Thoracic aorta (tissue), 2 donors: Measurements from ENCODE around the gene DNAAF5. TPM values are rescaled to one million over a fixed set of nuclear protein-coding genes. Genes with fewer than 3 reads are reported as not detected.

Experiments used
- ATAC-seq: fragments of 150-250 bp; one replicate; pipeline ENCODE4 v1.8.0; 2017; ENCODE audit warnings: low read depth; ENCODE audit not compliant: insufficient number of reproducible peaks, low FRiP score
- DNase-seq: peaks from one replicate; pipeline ENCODE4 v3.0.0-alpha.2; 2020; ENCODE audit warnings: low spot score
- H3K27ac ChIP-seq, 2 donors: fragments of 200-600 bp; sonication (generic); 1 replicate in 1 of 2; 2 replicates in 1 of 2; pipeline ENCODE4 v1.5.1; 2016; ENCODE audit warnings: mild to moderate bottlenecking in 2 of 2, moderate library complexity in 2 of 2
- H3K27me3 ChIP-seq: fragments of 200-600 bp; sonication (generic); replicated peaks from 2 replicates; pipeline ENCODE4 v1.6.0; 2016; ENCODE audit warnings: mild to moderate bottlenecking; ENCODE audit not compliant: insufficient read depth
- H3K36me3 ChIP-seq: fragments of 200-600 bp; sonication (generic); one replicate; pipeline ENCODE4 v1.5.1; 2016
- H3K4me1 ChIP-seq, 2 donors: fragments of 200-600 bp; sonication (generic); 1 replicate in 1 of 2; 2 replicates in 1 of 2; pipeline versions ENCODE4 v1.5.1 to v1.6.0; 2016; ENCODE audit warnings: low read depth in 2 of 2, mild to moderate bottlenecking in 1 of 2; ENCODE audit not compliant: control insufficient read depth in 1 of 2
- H3K4me3 ChIP-seq: fragments of 200-600 bp; sonication (generic); 2 replicates; pipeline ENCODE4 v1.5.1; 2016; ENCODE audit warnings: mild to moderate bottlenecking
- H3K9me3 ChIP-seq: fragments of 200-600 bp; sonication (generic); 2 replicates; pipeline ENCODE4 v1.5.1; 2016
- CTCF ChIP-seq: fragments of 200-600 bp; sonication (generic); IDR thresholded peaks from one replicate; pipeline ENCODE4 v1.5.1; 2019; ENCODE audit warnings: antibody characterized with exemption
- total RNA-seq, 2 donors: library from RNA; depleted of rRNA; stranded (reverse); fragments of >200 nt; gene quantifications; one replicate each; pipeline versions ENCODE4 v1.1.0 to v1.2.3, GENCODE V29; 2016

DNAAF5 gene
- total RNA-seq, 2 donors from 2014 or later = 16.7 to 23.4 TPM

DNA sequence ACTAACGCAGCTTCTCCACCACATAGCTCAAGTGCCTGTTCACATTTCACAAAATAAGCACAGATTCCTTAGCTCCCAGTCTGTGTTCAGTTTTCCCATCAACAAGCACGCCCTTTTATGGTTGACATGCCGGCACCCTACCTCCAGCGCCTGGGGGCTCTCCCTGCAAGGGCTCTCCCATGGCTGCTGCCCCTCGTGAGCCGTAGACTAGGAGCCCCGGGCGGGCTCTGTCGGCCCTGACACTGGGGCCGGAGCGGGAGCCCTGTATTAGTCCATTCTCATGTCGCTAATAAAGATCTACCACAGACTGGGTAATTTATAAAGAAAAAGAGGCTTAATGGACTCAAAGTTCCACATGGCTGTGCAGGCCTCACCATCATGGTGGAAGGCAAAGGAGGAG is 34.6 kb downstream of the DNAAF5 start:
- Histone ChIP-seq H3K4me3 (no peak overlapping the region), H3K4me1 (no peaks in the 10 kb centered on the region), H3K27ac (no peak overlapping the region), H3K27me3 (no peaks in the 10 kb centered on the region), H3K36me3 (peaks cover 56% of the 10 kb centered on the region), H3K9me3 (no peaks in the 10 kb centered on the region)
- DNase-seq (no peak), ATAC-seq (no peak)
- TF ChIP-seq CTCF = no peak

DNA sequence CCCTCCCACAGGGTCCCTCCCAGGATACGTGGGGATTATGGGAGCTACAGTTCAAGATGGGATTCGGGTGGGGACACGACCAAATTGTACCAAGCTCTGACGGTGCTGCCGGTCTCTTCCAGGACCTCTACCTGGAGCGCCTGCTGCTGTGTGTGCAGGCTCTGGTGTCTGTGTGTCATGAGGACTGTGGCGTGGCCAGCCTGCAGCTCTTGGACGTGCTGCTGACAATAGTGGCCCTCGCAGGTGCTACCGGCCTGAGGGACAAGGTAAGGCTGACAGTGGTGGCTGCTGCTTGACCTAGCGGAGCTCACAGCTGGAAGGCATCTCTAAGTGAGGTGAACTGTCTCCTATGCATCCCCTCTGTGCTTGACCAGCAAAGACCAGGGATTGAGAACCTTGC is 35.1 kb downstream of the DNAAF5 start:
- no peaks in the 10 kb centered on the region for H3K27me3 ChIP-seq

DNA sequence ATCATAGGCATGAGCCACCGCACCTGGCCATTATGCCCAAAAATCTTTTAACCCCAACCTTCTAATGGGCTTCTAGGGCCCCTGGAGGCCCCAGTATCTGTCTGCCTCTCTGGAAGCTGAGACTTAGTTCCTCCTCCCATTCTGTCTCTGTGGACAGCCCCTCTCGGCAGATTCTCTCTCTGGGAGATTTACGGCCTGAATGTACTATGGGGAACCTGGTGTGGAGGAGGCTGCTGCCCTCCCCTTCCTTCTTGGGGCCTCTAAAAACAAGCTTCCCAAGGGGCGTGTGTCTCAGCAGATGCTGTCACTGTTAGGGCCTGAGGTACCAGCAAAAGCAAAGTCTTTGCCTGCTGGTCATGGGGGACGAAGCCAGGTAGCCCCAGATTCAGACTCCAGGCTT is 36.4 kb downstream of the DNAAF5 start:
- ATAC-seq = no peak
- no peak overlapping the region for H3K4me3 ChIP-seq
- no peaks in the 10 kb centered on the region for H3K9me3 ChIP-seq
- no peak overlapping the region for H3K27ac ChIP-seq
- H3K27me3 ChIP-seq = no peaks in the 10 kb centered on the region
- no peak for DNase-seq
- TF ChIP-seq CTCF = no peak
- H3K36me3 ChIP-seq = peaks cover 39% of the 10 kb centered on the region
- H3K4me1 ChIP-seq = no peaks in the 10 kb centered on the region

More for the DNA sequence above, 35.1 kb downstream of the DNAAF5 start:
- H3K27ac ChIP-seq = no peak overlapping the region
- DNase-seq (no peak), ATAC-seq (no peak)
- TF ChIP-seq CTCF = no peak
- no peaks in the 10 kb centered on the region for H3K4me1 ChIP-seq
- no peak overlapping the region for H3K4me3 ChIP-seq
- H3K9me3 ChIP-seq = no peaks in the 10 kb centered on the region
- H3K36me3 ChIP-seq = peaks cover 51% of the 10 kb centered on the region

DNA sequence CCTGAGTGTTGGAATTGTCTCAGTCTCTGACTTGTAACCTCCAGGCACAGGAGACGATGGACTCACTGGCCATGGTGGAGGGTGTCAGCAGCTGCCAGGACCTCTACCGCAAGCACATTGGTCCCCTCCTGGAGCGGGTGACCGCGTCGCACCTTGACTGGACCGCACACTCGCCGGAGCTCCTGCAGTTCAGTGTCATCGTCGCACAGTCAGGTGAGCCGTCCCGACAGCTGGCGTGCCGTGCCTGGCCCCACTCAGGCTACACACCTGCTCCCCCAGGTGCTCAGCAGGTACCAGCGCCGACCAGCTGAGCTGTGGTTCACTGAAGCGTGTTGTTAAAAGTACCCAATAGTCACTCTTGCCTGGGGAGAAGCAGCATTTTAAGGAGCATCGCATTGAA is 37.3 kb downstream of the DNAAF5 start:
- Histone ChIP-seq H3K27me3 (no peaks in the 10 kb centered on the region), H3K36me3 (peaks cover 37% of the 10 kb centered on the region), H3K4me3 (no peak overlapping the region), H3K9me3 (no peaks in the 10 kb centered on the region), H3K27ac (no peak overlapping the region), H3K4me1 (no peaks in the 10 kb centered on the region)
- ATAC-seq = no peak
- TF ChIP-seq CTCF = no peak
- DNase-seq = no peak

DNA sequence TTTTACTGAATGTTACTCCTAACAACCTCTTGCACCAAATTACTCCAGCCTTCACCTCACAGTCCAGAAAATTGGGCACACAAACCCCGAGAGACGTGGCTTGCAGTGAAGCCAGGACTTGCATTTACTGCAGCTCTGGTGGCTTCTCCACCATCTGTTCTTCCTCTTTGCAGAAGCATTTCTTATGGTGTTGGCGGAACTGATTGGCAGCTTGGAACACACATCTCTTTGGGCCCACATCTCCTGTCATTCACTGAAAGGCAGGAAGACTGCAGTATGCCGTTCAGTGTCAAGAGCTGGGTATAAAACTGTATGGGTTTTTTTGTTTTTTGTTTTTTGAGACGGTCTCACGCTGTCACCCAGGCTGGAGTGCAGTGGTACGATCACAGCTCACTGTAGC is 38.9 kb downstream of the DNAAF5 start:
- H3K4me1 ChIP-seq = peaks cover 0 to 2% of the 10 kb centered on the region in 2 donors
- TF ChIP-seq CTCF = no peak
- no peak for DNase-seq
- H3K9me3 ChIP-seq = no peaks in the 10 kb centered on the region
- H3K4me3 ChIP-seq = no peak overlapping the region
- no peaks in the 10 kb centered on the region for H3K27me3 ChIP-seq
- no peak for ATAC-seq
- H3K27ac ChIP-seq = no peak overlapping the region
- peaks cover 31% of the 10 kb centered on the region for H3K36me3 ChIP-seq
